GM18498 (cell line): ENCODE data around the gene MGST2.

Source experiments
- ATAC-seq: cut with Tn5 transposase; IDR thresholded peaks from one replicate; pipeline ENCODE4 v1.9.1; 2021; ENCODE audit warnings: mild to moderate bottlenecking, moderate library complexity; ENCODE audit not compliant: unreplicated experiment

Gene MGST2

GRCh38 chr4:139669335-139669734 lies 3.7 kb downstream of the MGST2 start:
- no peak for ATAC-seq

GRCh38 chr4:139669890-139670289 lies 4.3 kb downstream of the MGST2 start:
- ATAC-seq = no peak

- ATAC-seq = no peak
Observed at GRCh38 chr4:139670775-139671174, 5.2 kb downstream of the MGST2 start.

GRCh38 chr4:139672215-139672614 lies 6.6 kb downstream of the MGST2 start:
- no peak for ATAC-seq

- no peak for ATAC-seq
Observed at GRCh38 chr4:139672732-139673131, 7.1 kb downstream of the MGST2 start.

GRCh38 chr4:139674875-139675550 lies 9.4 kb downstream of the MGST2 start:
- ATAC-seq = no peak

GRCh38 chr4:139675651-139676050 lies 10.0 kb downstream of the MGST2 start:
- no peak for ATAC-seq

GRCh38 chr4:139676365-139676764 lies 10.7 kb downstream of the MGST2 start:
- no peak for ATAC-seq

- no peak for ATAC-seq
Observed at GRCh38 chr4:139676913-139677585, 11.4 kb downstream of the MGST2 start.

- no peak for ATAC-seq
Observed at GRCh38 chr4:139682309-139682708, 16.7 kb downstream of the MGST2 start.

GRCh38 chr4:139682741-139683151 lies 17.1 kb downstream of the MGST2 start:
- ATAC-seq = no peak

- ATAC-seq = no peak
Observed at GRCh38 chr4:139684351-139684750, 18.7 kb downstream of the MGST2 start.

- ATAC-seq = no peak
Observed at GRCh38 chr4:139685180-139685579, 19.6 kb downstream of the MGST2 start.

GRCh38 chr4:139686130-139686529 lies 20.5 kb downstream of the MGST2 start:
- no peak for ATAC-seq

- ATAC-seq = no peak
Observed at GRCh38 chr4:139686988-139687387, 21.4 kb downstream of the MGST2 start.

- ATAC-seq = no peak
Observed at GRCh38 chr4:139689093-139689722, 23.6 kb downstream of the MGST2 start.

- ATAC-seq = no peak
Observed at GRCh38 chr4:139690419-139690818, 24.8 kb downstream of the MGST2 start.

GRCh38 chr4:139692309-139693012 lies 26.8 kb downstream of the MGST2 start:
- ATAC-seq = no peak

- ATAC-seq = no peak
Observed at GRCh38 chr4:139694522-139695107, 29.0 kb downstream of the MGST2 start.

- ATAC-seq = no peak
Observed at GRCh38 chr4:139696491-139696890, 30.9 kb downstream of the MGST2 start.
